ACHN (cell line): ENCODE results near the gene NEURL1.
"Not testable (repeated sequence)": the region's sequence is repeated elsewhere in the genome, so short reads cannot be mapped to it uniquely, and the experiment has no call there.

Experiments used
- DNase-seq: peaks from one replicate; pipeline ENCODE4 v3.0.0-alpha.2; 2015
- in situ Hi-C: cut with HindIII; loops from 2 replicates; pipeline ENCODE4 v1.10.0; 2017; ENCODE audit warnings: low sequenced_read_pairs, low pct_ligation_motif_present, low pct_unique_long_range_greater_than_20kb

NEURL1 gene

GRCh38 chr10:103486635-103487409 is 6.7 kb upstream of the NEURL1 start:
- DNase-seq, in situ Hi-C loops: not testable (repeated sequence)

GRCh38 chr10:103487410-103487708 is 6.1 kb upstream of the NEURL1 start:
- in situ Hi-C loops: no loop called here
- DNase-seq: no peak

GRCh38 chr10:103490986-103491314 is 2.6 kb upstream of the NEURL1 start:
- DNase-seq: no peak
- in situ Hi-C loops: no loop called here

- DNase-seq: peak; percentile 85
- in situ Hi-C loops: no loop called here
Observed at GRCh38 chr10:103491729-103492364, 1.7 kb upstream of the NEURL1 start.

- in situ Hi-C loops: no loop called here
- DNase-seq: no peak
Observed at GRCh38 chr10:103492655-103493261, 747 bp upstream of the NEURL1 start.

- DNase-seq: no peak
- in situ Hi-C loops: no loop called here
Observed at GRCh38 chr10:103493916-103494877, 692 bp downstream of the NEURL1 start.

- in situ Hi-C loops: no loop called here
- no peak for DNase-seq
Observed at GRCh38 chr10:103495321-103495720, 1.8 kb downstream of the NEURL1 start.

GRCh38 chr10:103497161-103497915 is 3.8 kb downstream of the NEURL1 start:
- DNase-seq: no peak
- in situ Hi-C loops: no loop called here

GRCh38 chr10:103498936-103499638 is 5.6 kb downstream of the NEURL1 start:
- no peak for DNase-seq

GRCh38 chr10:103499881-103500280 is 6.4 kb downstream of the NEURL1 start:
- in situ Hi-C loops: no loop called here
- DNase-seq: no peak

More at GRCh38 chr10:103498936-103499638, 5.6 kb downstream of the NEURL1 start:
- in situ Hi-C loops: no loop called here

- no peak for DNase-seq
- in situ Hi-C loops: no loop called here
Observed at GRCh38 chr10:103500481-103500880, 7.0 kb downstream of the NEURL1 start.

- in situ Hi-C loops: no loop called here
- no peak for DNase-seq
Observed at GRCh38 chr10:103501186-103501585, 7.7 kb downstream of the NEURL1 start.

GRCh38 chr10:103502849-103503660 is 9.6 kb downstream of the NEURL1 start:
- in situ Hi-C loops: no loop called here
- no peak for DNase-seq

GRCh38 chr10:103503777-103504176 is 10.3 kb downstream of the NEURL1 start:
- DNase-seq, in situ Hi-C loops: not testable (repeated sequence)

- in situ Hi-C loops: no loop called here
Observed at GRCh38 chr10:103504181-103504783, 10.8 kb downstream of the NEURL1 start.

GRCh38 chr10:103506061-103506460 is 12.6 kb downstream of the NEURL1 start:
- in situ Hi-C loops: no loop called here
- DNase-seq: no peak

More at GRCh38 chr10:103504181-103504783, 10.8 kb downstream of the NEURL1 start:
- peak; percentile 98 for DNase-seq
